ENCODE measurements around the gene ACTG1.

The ACTG1 gene

GRCh38 chr17:81476635-81477034 lies 36.0 kb downstream of the ACTG1 start:
- no peaks in the 10 kb centered on the region for H3K79me2 ChIP-seq
- no peaks in the 10 kb centered on the region for H3K9me3 ChIP-seq (ENCODE audit: control insufficient read depth, low read length)
- H3K4me3 ChIP-seq (ENCODE audit: low read depth, low read length), result no peak overlapping the region
- H2AFZ ChIP-seq, result no peak overlapping the region
- H3K36me3 ChIP-seq (ENCODE audit: control insufficient read depth, insufficient read depth, low read length), result no peaks in the 10 kb centered on the region
- H3K9ac ChIP-seq, result no peak overlapping the region
- no peak overlapping the region for H3K27ac ChIP-seq
- H3K4me1 ChIP-seq, result peaks cover 2% of the 10 kb centered on the region
- H3K27me3 ChIP-seq (ENCODE audit: control insufficient read depth, insufficient read depth, low read length), result no peaks in the 10 kb centered on the region
- TF ChIP-seq, protein P1, sequence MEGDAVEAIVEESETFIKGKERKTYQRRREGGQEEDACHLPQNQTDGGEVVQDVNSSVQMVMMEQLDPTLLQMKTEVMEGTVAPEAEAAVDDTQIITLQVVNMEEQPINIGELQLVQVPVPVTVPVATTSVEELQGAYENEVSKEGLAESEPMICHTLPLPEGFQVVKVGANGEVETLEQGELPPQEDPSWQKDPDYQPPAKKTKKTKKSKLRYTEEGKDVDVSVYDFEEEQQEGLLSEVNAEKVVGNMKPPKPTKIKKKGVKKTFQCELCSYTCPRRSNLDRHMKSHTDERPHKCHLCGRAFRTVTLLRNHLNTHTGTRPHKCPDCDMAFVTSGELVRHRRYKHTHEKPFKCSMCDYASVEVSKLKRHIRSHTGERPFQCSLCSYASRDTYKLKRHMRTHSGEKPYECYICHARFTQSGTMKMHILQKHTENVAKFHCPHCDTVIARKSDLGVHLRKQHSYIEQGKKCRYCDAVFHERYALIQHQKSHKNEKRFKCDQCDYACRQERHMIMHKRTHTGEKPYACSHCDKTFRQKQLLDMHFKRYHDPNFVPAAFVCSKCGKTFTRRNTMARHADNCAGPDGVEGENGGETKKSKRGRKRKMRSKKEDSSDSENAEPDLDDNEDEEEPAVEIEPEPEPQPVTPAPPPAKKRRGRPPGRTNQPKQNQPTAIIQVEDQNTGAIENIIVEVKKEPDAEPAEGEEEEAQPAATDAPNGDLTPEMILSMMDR (IDR thresholded peaks at IDR 0.05), result no peak
- no peak overlapping the region for H3K4me2 ChIP-seq (ENCODE audit: low read length)

DNA sequence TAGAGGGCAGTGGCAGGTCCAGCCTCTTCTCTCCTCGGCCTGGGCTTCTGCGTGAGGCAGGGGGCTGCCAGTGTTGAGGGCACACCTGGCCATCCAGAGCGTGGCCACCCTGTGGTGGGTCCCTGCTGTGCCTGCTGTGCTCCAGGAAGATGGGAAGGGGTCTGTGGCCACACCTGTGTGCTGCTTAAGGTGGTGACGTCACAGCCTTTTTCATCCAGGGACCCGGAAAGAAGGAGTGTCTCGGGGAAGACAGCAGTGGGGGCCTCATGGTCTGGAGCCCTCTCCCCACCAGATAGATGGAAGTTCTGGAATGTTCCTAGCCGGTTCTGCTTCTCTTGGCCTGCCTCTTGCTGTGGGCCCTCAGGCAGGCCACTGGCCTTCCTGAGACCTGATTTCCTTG lies 36.5 kb downstream of the ACTG1 start:
- Histone ChIP-seq H3K27ac (no peak overlapping the region), H3K9ac (no peak overlapping the region), H3K4me3 (ENCODE audit: low read depth, low read length) (no peak overlapping the region), H3K4me1 (no peaks in the 10 kb centered on the region), H3K9me3 (ENCODE audit: control insufficient read depth, low read length) (no peaks in the 10 kb centered on the region), H3K27me3 (ENCODE audit: control insufficient read depth, insufficient read depth, low read length) (no peaks in the 10 kb centered on the region), H3K36me3 (ENCODE audit: control insufficient read depth, insufficient read depth, low read length) (no peaks in the 10 kb centered on the region), H3K79me2 (no peaks in the 10 kb centered on the region), H2AFZ (no peak overlapping the region), H3K4me2 (ENCODE audit: low read length) (no peak overlapping the region)
- TF ChIP-seq, protein P1 (IDR thresholded peaks at IDR 0.05), result no peak

GRCh38 chr17:81474958-81475357 lies 37.6 kb downstream of the ACTG1 start:
- H3K27me3 ChIP-seq (ENCODE audit: control insufficient read depth, insufficient read depth, low read length), result no peaks in the 10 kb centered on the region

GRCh38 chr17:81473019-81473418 lies 39.6 kb downstream of the ACTG1 start:
- Histone ChIP-seq H3K27me3 (ENCODE audit: control insufficient read depth, insufficient read depth, low read length) (no peaks in the 10 kb centered on the region), H3K79me2 (no peaks in the 10 kb centered on the region), H3K36me3 (ENCODE audit: control insufficient read depth, insufficient read depth, low read length) (no peaks in the 10 kb centered on the region), H2AFZ (no peak overlapping the region), H3K4me3 (ENCODE audit: low read depth, low read length) (no peak overlapping the region), H3K9me3 (ENCODE audit: control insufficient read depth, low read length) (no peaks in the 10 kb centered on the region), H3K4me1 (no peaks in the 10 kb centered on the region), H3K27ac (no peak overlapping the region), H3K4me2 (ENCODE audit: low read length) (no peak overlapping the region), H3K9ac (no peak overlapping the region)
- TF ChIP-seq, protein P1 (IDR thresholded peaks at IDR 0.05), result no peak

More at GRCh38 chr17:81474958-81475357, 37.6 kb downstream of the ACTG1 start:
- Histone ChIP-seq H3K36me3 (ENCODE audit: control insufficient read depth, insufficient read depth, low read length) (no peaks in the 10 kb centered on the region), H3K4me1 (no peaks in the 10 kb centered on the region), H3K4me2 (ENCODE audit: low read length) (no peak overlapping the region), H3K9me3 (ENCODE audit: control insufficient read depth, low read length) (no peaks in the 10 kb centered on the region), H3K27ac (no peak overlapping the region), H3K9ac (no peak overlapping the region), H3K4me3 (ENCODE audit: low read depth, low read length) (no peak overlapping the region), H2AFZ (no peak overlapping the region), H3K79me2 (no peaks in the 10 kb centered on the region)
- TF ChIP-seq, protein P1 (IDR thresholded peaks at IDR 0.05), result no peak

DNA sequence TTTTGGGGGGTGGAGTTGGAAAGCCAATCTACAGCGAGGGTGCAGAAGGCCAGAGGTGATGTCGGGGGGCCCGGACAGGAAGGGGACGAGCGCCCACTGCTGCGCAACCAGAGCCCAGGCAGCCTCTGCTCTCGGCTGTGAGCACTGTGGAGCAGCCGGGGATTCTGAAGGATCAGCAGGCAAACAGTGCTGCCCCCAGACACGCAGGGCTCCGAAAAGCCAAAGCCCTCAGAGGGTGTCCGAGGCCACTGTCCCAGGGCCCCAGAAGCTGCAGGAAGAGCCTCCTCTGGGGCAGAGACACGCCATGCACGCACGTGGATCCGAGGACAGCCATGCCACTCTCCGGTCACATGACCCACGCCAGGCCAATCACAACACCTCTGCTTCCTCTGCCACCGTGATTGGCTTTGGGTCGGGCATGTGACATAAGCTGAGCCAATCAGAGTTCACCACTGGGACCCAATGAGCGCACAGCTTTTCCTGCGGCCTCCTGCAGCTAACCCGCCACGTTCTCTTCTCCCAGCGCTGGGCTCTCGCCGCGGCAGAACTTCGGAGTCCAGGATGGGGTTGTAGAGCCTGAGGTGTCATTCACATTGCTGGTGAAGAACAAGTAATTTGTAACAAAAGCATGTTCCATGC lies 40.7 kb downstream of the ACTG1 start:
- H2AFZ ChIP-seq, result no peak overlapping the region
- H3K4me1 ChIP-seq, result no peaks in the 10 kb centered on the region
- H3K27me3 ChIP-seq (ENCODE audit: control insufficient read depth, insufficient read depth, low read length), result no peaks in the 10 kb centered on the region
- TF ChIP-seq, protein P1 (IDR thresholded peaks at IDR 0.05), result no peak
- H3K9me3 ChIP-seq (ENCODE audit: control insufficient read depth, low read length), result no peaks in the 10 kb centered on the region
- H3K27ac ChIP-seq, result no peak overlapping the region
- no peaks in the 10 kb centered on the region for H3K79me2 ChIP-seq
- no peak overlapping the region for H3K9ac ChIP-seq
- H3K4me2 ChIP-seq (ENCODE audit: low read length), result no peak overlapping the region
- H3K36me3 ChIP-seq (ENCODE audit: control insufficient read depth, insufficient read depth, low read length), result no peaks in the 10 kb centered on the region
- no peak overlapping the region for H3K4me3 ChIP-seq (ENCODE audit: low read depth, low read length)
